Measurements from ENCODE around the gene EPHA8. TPM values are rescaled to one million over a fixed set of nuclear protein-coding genes. Genes with fewer than 3 reads are reported as not detected.

Gene EPHA8
- total RNA-seq = not detected in 2 replicates

GRCh38 chr1:22562584-22563583 is at the start of gene EPHA8:
Gene EPHA8, plus strand, starts transcription at chr1:22563489. Its CDS starts 147 bp downstream, at chr1:22563636.
- DNase-seq = no peak

- no peak for DNase-seq
These were observed 46.2 kb upstream of the EPHA8 start for GRCh38 chr1:22516906-22517571.

- peak; percentile 38 for DNase-seq
These were observed 45.3 kb upstream of the EPHA8 start for GRCh38 chr1:22517956-22518355.

GRCh38 chr1:22518379-22518778 is 44.9 kb upstream of the EPHA8 start:
- DNase-seq = no peak

- DNase-seq = no peak
These were observed 42.4 kb upstream of the EPHA8 start for GRCh38 chr1:22520871-22521270.

GRCh38 chr1:22521692-22522091 is 41.6 kb upstream of the EPHA8 start:
- DNase-seq = no peak

- DNase-seq = no peak
These were observed 41.0 kb upstream of the EPHA8 start for GRCh38 chr1:22522221-22522743.

- no peak for DNase-seq
These were observed 38.8 kb upstream of the EPHA8 start for GRCh38 chr1:22524481-22524880.

- no peak for DNase-seq
These were observed 38.1 kb upstream of the EPHA8 start for GRCh38 chr1:22525211-22525610.

GRCh38 chr1:22525646-22526045 is 37.6 kb upstream of the EPHA8 start:
- DNase-seq = no peak

GRCh38 chr1:22526098-22526497 is 37.2 kb upstream of the EPHA8 start:
- no peak for DNase-seq

- DNase-seq = no peak
These were observed 36.6 kb upstream of the EPHA8 start for GRCh38 chr1:22526677-22527076.

- DNase-seq = no peak
These were observed 36.2 kb upstream of the EPHA8 start for GRCh38 chr1:22527122-22527521.

GRCh38 chr1:22527555-22528296 is 35.6 kb upstream of the EPHA8 start:
- no peak for DNase-seq

- DNase-seq = no peak
These were observed 34.8 kb upstream of the EPHA8 start for GRCh38 chr1:22528451-22528850.

- DNase-seq = peak; percentile 38
These were observed 33.2 kb upstream of the EPHA8 start for GRCh38 chr1:22529901-22530621.

- no peak for DNase-seq
These were observed 32.6 kb upstream of the EPHA8 start for GRCh38 chr1:22530715-22531114.

- peak; percentile 28 for DNase-seq
These were observed 32.0 kb upstream of the EPHA8 start for GRCh38 chr1:22531251-22531650.

- DNase-seq = no peak
These were observed 29.9 kb upstream of the EPHA8 start for GRCh38 chr1:22533244-22533895.

GRCh38 chr1:22534951-22535350 is 28.3 kb upstream of the EPHA8 start:
- DNase-seq = no peak

GRCh38 chr1:22535399-22535798 is 27.9 kb upstream of the EPHA8 start:
- DNase-seq = no peak

- DNase-seq = no peak
These were observed 26.8 kb upstream of the EPHA8 start for GRCh38 chr1:22536506-22536905.

Data from dermis blood vessel endothelial cell (primary cell).